Activated B cell treated with CpG ODN at 0.5 μM for 24 hours (primary cell): ENCODE data around the gene CDH12. TPM values are rescaled to one million over a fixed set of nuclear protein-coding genes. Genes with fewer than 3 reads are reported as not detected.
"Not testable (repeated sequence)": the region's sequence is repeated elsewhere in the genome, so short reads cannot be mapped to it uniquely, and the experiment has no call there.

Experiments
- ATAC-seq: fragments of 200-7000 bp; cut with Tn5 transposase; one replicate; pipeline ENCODE4 v1.10.0; 2021; ENCODE audit warnings: low read depth, mild to moderate bottlenecking, moderate library complexity
- CTCF ChIA-PET: fragments of 350-600 bp; sonication (Branson Sonifier 250); formaldehyde crosslinking; loops from one replicate; lab custom pipeline; 2021; ENCODE audit warnings: antibody characterized with exemption; lab: Charles Lee
- POLR2A ChIA-PET: fragments of 350-600 bp; sonication (Branson Sonifier 250); formaldehyde crosslinking; loops from one replicate; lab custom pipeline; 2021; ENCODE audit warnings: antibody characterized with exemption; lab: Charles Lee
- DNase-seq: peaks from one replicate; pipeline ENCODE4 v3.0.0; 2022
- H3K27ac Mint-ChIP-seq: one replicate; pipeline ENCODE4 v1.8.0; 2020; ENCODE audit warnings: mixed read lengths
- H3K27me3 Mint-ChIP-seq: one replicate; pipeline ENCODE4 v1.8.0; 2021; ENCODE audit warnings: mixed read lengths
- H3K36me3 Mint-ChIP-seq: one replicate; pipeline ENCODE4 v1.8.0; 2021; ENCODE audit warnings: low read depth, mixed read lengths
- H3K4me1 Mint-ChIP-seq: one replicate; pipeline ENCODE4 v1.8.0; 2021; ENCODE audit warnings: mixed read lengths
- H3K4me3 Mint-ChIP-seq: one replicate; pipeline ENCODE4 v1.8.0; 2020; ENCODE audit warnings: mild to moderate bottlenecking, mixed read lengths
- H3K9me3 Mint-ChIP-seq: one replicate; pipeline ENCODE4 v1.8.0; 2020; ENCODE audit warnings: mixed read lengths
- intact Hi-C: fragments of 100-400 bp; cut with micrococcal nuclease; formaldehyde crosslinking; loops from one replicate; pipeline ENCODE4 v1.15.1; 2024
- total RNA-seq: library from RNA; stranded (reverse); gene quantifications from 2 replicates; pipeline ENCODE4 v1.2.3, GENCODE V29; 2022
- TF ChIP-seq, protein P1 (sequence below): fragments of 200-600 bp; IDR thresholded peaks from one replicate; pipeline ENCODE4 v1.8.0; 2022; ENCODE audit warnings: antibody characterized with exemption, mild to moderate bottlenecking

Gene CDH12
- total RNA-seq, 1 donor from 2014 or later, result not detected

DNA sequence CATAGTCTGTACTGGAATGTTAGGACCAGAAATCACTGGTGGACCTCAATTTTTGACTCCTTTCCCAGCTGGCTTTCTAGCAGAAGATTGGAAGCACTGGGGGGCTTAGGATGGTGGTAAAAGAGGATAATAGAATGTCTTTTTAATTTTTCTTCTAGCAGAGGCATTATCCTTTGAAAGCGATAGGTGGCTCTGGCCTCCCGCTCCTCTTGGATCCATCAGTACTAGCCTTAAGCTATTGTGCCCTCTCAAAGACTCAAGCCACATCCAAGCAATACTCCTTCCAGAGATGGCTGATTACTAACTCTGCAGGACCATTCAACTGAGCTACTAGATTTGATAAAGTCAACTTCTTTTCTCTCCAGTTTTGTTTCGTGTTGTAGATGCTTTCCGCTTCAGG lies 610.6 kb downstream of the CDH12 start:
- ATAC-seq (no peak), DNase-seq (no peak)
- intact Hi-C loops, result no loop called here
- POLR2A ChIA-PET, result no interaction called here
- Mint-ChIP-seq H3K4me3 (no peak overlapping the region), H3K27me3 (no peaks in the 10 kb centered on the region), H3K27ac (no peak overlapping the region), H3K36me3 (no peaks in the 10 kb centered on the region), H3K4me1 (no peaks in the 10 kb centered on the region), H3K9me3 (no peaks in the 10 kb centered on the region)
- TF ChIP-seq, protein P1, sequence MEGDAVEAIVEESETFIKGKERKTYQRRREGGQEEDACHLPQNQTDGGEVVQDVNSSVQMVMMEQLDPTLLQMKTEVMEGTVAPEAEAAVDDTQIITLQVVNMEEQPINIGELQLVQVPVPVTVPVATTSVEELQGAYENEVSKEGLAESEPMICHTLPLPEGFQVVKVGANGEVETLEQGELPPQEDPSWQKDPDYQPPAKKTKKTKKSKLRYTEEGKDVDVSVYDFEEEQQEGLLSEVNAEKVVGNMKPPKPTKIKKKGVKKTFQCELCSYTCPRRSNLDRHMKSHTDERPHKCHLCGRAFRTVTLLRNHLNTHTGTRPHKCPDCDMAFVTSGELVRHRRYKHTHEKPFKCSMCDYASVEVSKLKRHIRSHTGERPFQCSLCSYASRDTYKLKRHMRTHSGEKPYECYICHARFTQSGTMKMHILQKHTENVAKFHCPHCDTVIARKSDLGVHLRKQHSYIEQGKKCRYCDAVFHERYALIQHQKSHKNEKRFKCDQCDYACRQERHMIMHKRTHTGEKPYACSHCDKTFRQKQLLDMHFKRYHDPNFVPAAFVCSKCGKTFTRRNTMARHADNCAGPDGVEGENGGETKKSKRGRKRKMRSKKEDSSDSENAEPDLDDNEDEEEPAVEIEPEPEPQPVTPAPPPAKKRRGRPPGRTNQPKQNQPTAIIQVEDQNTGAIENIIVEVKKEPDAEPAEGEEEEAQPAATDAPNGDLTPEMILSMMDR, result no peak
- CTCF ChIA-PET, result no interaction called here

DNA sequence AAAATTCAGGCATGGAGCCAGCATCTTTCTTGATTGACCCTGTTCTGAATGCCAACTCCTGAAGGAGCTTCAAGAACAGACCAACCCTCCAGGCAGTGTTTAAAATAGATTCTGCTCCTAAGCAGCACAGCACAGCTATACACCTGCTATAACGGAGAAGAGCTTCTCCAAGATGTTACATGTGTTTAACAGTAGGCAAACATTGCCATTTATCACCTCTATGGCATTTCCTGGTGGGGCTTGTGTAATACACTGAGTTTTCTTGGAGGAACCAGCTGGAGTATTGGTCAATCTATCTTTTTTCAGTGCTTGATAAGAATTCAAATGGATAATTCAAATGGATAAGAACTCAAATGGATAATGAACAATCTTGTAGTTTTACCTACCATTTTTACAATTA lies 615.1 kb downstream of the CDH12 start:
- no peak for DNase-seq

GRCh38 chr5:22226423-22226822 lies 626.7 kb downstream of the CDH12 start:
- intact Hi-C loops, result no loop called here
- H3K9me3 Mint-ChIP-seq, result no peaks in the 10 kb centered on the region
- no peak overlapping the region for H3K27ac Mint-ChIP-seq
- ChIA-PET POLR2A (no interaction called here), CTCF (no interaction called here)
- no peak for DNase-seq
- no peaks in the 10 kb centered on the region for H3K27me3 Mint-ChIP-seq
- no peaks in the 10 kb centered on the region for H3K36me3 Mint-ChIP-seq
- no peak for ATAC-seq
- TF ChIP-seq, protein P1, result no peak
- no peaks in the 10 kb centered on the region for H3K4me1 Mint-ChIP-seq
- H3K4me3 Mint-ChIP-seq, result no peak overlapping the region

More for the DNA sequence above, 615.1 kb downstream of the CDH12 start:
- ChIA-PET CTCF (no interaction called here), POLR2A (no interaction called here)
- H3K4me3 Mint-ChIP-seq, result no peak overlapping the region
- H3K27ac Mint-ChIP-seq, result no peak overlapping the region
- H3K9me3 Mint-ChIP-seq, result no peaks in the 10 kb centered on the region
- H3K27me3 Mint-ChIP-seq, result no peaks in the 10 kb centered on the region
- H3K4me1 Mint-ChIP-seq, result no peaks in the 10 kb centered on the region
- no peak for ATAC-seq
- TF ChIP-seq, protein P1, result no peak
- intact Hi-C loops, result no loop called here
- H3K36me3 Mint-ChIP-seq, result no peaks in the 10 kb centered on the region

GRCh38 chr5:22223079-22223478 lies 630.1 kb downstream of the CDH12 start:
- ChIA-PET POLR2A (no interaction called here), CTCF (no interaction called here)
- Mint-ChIP-seq H3K9me3 (no peaks in the 10 kb centered on the region), H3K27ac (no peak overlapping the region), H3K36me3 (no peaks in the 10 kb centered on the region), H3K4me3 (no peak overlapping the region), H3K27me3 (no peaks in the 10 kb centered on the region), H3K4me1 (no peaks in the 10 kb centered on the region)
- TF ChIP-seq, protein P1, result no peak
- no peak for ATAC-seq
- intact Hi-C loops, result no loop called here
- no peak for DNase-seq

GRCh38 chr5:22213703-22214495 lies 639.2 kb downstream of the CDH12 start:
- H3K4me3 Mint-ChIP-seq, H3K27ac Mint-ChIP-seq, H3K36me3 Mint-ChIP-seq, H3K9me3 Mint-ChIP-seq, H3K4me1 Mint-ChIP-seq, DNase-seq, H3K27me3 Mint-ChIP-seq, intact Hi-C loops, CTCF ChIA-PET, POLR2A ChIA-PET: not testable (repeated sequence)
- peak; percentile 45 for ATAC-seq

DNA sequence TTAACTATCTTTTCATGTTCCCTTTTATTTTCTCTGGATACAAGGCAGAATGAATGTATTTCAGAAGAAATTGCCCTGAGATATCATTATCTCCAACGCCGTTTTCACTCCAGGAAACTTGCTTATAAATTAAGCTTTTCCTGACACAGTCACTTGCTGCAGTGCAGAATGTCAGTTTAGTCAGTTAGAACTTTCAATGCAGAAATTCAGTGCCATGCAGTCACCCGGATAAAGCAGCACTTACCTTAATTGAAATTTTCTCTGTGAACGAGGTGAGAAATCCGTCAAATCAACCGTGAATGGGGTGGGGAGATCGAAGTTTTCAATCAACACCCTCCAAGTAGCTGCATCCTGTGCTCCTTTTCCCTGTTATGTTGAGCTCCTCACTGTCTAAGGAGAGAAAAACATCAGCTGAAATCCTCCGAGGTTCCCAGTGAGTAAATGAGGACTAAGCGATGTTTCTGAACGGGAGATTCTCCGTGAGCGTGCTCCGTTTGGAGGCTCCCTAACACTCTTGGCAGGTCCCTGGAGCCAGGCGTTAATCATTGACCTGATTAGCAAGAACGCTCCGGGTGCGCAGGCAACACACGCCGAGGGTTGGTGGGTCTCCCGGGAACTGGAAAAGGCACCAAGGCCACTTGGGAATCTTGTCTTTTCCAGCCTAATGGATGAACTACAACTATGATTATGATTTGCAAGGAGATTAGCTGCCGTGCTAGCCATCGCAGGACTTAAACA lies 640.7 kb downstream of the CDH12 start:
- DNase-seq, H3K27ac Mint-ChIP-seq, H3K4me3 Mint-ChIP-seq, H3K9me3 Mint-ChIP-seq, CTCF ChIA-PET, POLR2A ChIA-PET, ATAC-seq, H3K36me3 Mint-ChIP-seq, H3K4me1 Mint-ChIP-seq, intact Hi-C loops, H3K27me3 Mint-ChIP-seq: not testable (repeated sequence)

DNA sequence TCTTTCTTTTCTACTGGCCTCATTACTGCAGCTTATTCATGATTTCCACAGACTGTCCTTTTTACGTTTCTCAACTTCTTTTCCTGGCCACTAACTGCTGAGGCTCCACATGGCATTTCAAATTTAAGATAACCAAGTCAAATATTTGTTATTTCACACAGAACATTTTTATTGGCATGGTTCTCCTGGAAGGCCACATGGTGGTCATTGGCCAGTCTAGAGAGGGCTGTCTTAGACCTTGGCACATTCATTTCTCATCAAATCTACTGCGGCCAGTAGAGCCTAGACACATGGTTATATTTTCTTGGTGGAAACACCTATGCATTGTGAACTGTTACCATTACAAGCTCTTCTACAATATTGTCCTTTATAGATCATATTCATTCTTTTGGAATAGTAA lies 644.7 kb downstream of the CDH12 start:
- H3K27ac Mint-ChIP-seq, ATAC-seq, H3K9me3 Mint-ChIP-seq, CTCF ChIA-PET, H3K4me3 Mint-ChIP-seq, POLR2A ChIA-PET, DNase-seq, intact Hi-C loops, H3K36me3 Mint-ChIP-seq, H3K4me1 Mint-ChIP-seq, H3K27me3 Mint-ChIP-seq: not testable (repeated sequence)

GRCh38 chr5:22188651-22189050 lies 664.5 kb downstream of the CDH12 start:
- intact Hi-C loops, H3K4me1 Mint-ChIP-seq: not testable (repeated sequence)

More at GRCh38 chr5:22188651-22189050, 664.5 kb downstream of the CDH12 start:
- DNase-seq, H3K27ac Mint-ChIP-seq, CTCF ChIA-PET, H3K9me3 Mint-ChIP-seq, H3K36me3 Mint-ChIP-seq, H3K4me3 Mint-ChIP-seq, H3K27me3 Mint-ChIP-seq, POLR2A ChIA-PET, ATAC-seq: not testable (repeated sequence)
